Dedifferentiated amniotic fluid mesenchymal stem cell (primary cell): ENCODE results near the gene PTPRZ1.

Source experiments
- DNase-seq: peaks from one replicate; pipeline ENCODE4 v3.0.0-alpha.2; 2016; ENCODE audit errors: extremely low spot score

Gene PTPRZ1

DNA sequence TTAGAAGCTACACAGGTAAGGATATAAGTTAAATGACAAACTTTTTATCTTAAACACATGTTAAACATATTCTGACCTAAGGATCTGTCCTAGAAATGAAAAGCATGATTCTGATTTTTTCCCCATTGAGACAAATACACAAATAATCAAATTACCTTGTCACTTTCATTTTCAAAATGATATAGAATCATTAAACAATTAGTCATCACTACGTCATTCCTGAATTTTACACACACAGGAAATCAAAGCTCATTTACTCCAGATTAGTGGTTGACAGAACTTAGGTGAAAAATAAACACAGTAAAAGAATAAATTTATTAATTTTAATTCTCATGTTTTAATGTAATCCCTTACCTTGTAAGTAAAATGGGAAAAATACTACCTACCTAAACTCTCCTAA lies 182.1 kb downstream of the PTPRZ1 start:
- no peak for DNase-seq

DNA sequence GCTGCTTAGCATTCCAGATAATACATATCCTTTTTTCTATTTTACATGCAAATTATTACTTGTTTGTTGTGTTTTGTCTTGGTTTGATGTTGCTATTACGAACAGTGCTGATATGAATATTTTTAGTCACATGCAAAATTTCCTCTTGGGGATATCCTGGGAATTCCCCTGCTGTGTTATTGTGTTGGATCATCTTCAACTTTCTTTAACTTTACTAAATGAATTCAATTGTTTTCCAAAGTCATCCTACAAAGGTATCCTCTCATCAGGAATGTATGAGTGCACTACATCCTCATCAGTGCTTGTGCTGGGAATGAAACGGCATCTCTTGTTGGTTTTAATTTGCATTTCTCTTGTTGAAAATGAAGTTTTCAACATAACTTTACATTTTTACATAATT lies 184.0 kb downstream of the PTPRZ1 start:
- DNase-seq: no peak

DNA sequence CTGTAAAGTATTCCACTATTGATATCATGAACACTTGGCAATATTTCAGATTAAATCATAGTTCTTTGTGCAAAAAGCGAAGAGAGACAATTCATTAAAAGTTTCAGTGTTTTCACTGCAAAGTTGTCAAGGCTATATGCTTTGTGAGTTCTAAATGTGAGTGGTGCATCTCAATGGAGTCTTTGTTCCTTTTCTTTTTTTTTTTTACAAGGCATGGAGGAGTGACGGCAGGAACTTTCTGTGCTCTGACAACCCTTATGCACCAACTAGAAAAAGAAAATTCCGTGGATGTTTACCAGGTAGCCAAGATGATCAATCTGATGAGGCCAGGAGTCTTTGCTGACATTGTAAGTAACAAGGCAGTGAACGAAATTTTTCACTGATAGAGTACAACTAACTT lies 186.6 kb downstream of the PTPRZ1 start:
- no peak for DNase-seq

DNA sequence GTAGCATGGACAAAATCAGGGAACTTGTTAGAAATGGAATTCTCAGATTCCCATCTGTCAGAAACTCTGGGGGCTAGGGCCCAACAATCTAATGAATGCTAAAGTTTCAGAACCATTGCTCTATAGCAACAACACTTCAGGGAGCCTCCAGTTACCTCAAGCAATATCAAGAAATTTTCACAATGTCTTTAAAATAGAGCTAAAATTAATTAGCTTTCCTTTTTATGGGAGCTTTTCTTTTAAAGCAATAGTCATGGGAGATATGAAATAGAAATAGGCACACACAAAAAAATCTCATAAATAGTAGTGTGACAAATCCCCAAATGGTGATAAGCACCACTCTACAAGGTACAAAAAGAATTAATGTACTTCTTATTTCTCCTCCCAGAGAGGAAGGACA lies 190.2 kb downstream of the PTPRZ1 start:
- DNase-seq: no peak

DNA sequence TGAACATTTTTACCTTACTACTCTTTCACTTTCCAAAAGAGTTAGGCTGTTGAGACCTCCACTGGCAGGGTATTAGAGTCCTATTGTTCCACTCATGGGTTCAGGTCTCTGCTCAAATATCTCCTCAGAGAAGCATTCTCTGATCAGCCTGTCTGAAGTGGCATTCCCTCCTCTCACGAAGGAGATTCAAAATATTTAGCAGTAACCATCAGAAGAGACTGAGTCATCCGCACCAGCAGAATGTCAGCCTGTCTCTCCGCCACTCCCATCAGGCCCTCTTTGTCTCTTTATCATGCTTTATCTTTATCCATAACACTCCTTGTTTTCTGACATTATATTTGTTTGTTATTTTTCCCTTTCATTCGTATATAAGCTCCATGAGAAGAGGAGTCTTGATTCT lies 192.0 kb downstream of the PTPRZ1 start:
- no peak for DNase-seq

DNA sequence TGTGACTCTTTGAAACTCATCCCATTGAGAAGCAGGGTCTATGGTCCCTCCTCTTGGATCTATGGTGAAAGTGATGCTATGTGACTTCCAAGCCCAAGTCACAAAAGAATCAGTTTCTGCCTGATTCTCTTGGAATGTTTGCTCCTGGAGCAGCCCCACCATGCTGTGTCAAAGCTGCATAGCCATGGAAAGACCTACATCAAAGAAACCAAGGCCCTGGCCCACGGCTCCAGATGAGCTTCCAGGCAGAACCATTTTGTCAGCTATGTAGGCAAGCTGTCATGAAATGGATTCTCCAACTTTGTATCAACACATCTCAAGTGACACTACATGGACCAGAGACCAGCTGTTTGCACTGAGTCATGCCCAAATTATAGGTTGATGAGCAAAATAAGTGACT lies 194.1 kb downstream of the PTPRZ1 start:
- DNase-seq: no peak

DNA sequence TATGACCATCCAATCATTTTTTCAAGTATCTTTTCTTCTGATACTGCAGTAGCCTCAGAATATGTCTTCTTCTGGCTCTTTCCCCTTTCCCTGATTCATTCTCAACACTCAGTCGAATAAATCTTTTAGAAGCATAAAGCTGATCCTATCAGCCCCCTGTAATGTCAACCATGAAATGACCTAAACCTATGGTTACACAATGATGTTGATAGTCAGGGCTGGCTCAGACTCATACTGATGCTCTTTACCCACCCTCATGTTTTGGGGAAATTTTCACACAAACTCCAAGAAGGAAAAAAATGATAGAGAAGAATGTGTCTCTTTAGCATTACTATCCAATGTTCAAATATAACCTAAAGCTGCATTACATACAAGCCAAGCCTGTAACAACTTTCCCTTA lies 195.1 kb downstream of the PTPRZ1 start:
- DNase-seq: no peak

DNA sequence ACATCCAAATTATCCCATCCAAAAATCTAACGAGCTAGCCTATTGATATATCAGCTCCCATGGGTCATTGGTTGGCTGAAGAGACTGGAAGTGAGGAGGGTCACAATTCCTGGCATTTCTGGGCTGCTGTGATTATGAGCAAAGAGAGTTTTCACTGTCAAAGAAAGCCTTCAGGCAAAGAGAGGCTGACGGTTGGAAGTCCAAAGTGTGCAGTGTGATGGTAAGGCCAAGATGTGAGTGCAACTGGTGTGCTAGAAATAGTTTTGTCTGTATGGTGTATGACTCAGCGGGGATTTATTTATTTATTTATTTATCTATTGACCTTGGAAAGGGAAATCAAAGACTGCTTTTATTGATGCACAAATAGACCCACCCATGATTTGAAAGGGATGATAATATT lies 196.0 kb downstream of the PTPRZ1 start:
- DNase-seq: no peak

DNA sequence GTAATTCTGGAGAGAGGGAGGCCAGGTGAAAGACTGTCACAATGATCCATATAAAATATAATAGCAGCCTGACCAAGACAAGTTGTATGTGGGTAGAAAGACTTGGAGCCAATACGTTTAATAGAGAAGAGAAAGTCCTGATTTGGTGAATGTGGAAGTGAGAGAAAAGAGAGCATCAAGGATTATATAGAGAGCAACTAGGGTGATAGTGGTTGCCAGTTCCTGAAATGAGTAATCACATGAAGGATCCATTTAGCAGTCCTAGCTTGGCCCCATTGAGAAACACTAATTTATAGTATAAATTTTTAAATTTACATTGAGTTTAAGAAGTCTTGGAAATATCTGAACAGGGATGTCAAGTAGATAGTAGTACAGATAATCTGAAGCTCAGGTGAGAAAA lies 197.1 kb downstream of the PTPRZ1 start:
- DNase-seq: no peak

DNA sequence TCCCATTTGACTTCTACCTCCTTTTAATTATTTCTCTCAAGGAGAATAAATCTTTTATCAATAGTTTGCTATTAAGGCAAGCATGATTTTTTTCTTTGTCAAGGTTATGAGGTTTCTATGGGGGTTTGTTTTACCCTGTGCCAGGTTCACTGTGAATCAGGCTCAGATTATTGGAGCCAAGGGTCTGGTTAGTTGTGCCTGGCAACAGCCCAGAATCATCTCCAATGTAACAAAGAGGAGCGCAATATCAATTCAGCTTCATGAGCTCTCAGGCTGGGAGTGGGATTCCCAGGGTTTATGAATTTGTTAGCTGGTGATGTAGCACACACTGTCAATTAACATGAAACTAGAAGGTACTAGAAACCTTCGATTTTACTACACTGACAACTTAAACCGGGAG lies 197.9 kb downstream of the PTPRZ1 start:
- no peak for DNase-seq

DNA sequence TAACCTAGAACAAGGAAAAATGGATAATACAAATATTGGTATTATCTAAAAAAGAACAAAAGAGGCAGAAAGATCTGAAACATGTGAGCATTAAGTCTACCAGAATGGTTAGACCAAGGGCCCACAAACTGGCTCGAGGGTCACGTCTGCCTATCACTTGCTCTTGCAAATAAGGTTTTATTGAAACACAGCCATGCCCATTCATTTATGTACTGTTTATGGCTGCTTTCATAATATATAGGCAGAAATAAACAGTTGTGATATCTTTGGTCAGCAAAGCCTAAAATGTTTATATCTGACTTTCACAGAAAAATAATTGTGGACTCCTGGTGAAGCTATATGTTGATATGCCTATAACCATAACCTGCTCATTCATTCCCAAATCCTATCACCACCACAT lies 199.3 kb downstream of the PTPRZ1 start:
- DNase-seq: no peak

DNA sequence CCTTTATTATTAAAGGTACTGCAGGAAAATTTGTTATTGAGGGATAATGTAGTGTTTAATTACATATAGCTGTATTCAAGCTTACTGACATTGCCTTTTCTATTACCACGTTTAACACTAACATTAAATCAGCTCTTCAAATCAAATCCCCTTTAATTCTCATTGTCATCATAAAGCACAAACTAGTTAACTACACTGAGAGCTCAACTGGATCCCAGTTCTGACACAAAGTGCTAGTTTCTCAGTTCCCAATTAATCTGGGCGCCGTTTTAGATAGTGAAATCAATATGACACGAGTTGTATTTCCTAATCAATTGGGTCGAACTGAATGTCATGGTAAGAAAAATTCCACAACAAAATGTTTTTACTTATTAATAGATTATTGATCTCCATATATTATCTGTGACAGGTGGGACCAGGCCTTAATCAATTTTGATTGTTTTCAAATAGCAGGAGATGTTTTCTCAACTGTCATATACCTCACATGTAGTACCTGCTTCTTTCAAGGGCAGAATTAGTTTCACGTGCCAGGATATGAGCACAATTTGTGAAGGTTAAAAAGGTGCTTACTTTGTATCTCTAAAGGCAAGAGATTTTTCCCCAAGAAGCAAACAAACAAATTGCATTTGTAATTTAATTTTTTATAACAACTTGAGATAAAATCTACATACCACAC lies 200.1 kb downstream of the PTPRZ1 start:
- DNase-seq: no peak

DNA sequence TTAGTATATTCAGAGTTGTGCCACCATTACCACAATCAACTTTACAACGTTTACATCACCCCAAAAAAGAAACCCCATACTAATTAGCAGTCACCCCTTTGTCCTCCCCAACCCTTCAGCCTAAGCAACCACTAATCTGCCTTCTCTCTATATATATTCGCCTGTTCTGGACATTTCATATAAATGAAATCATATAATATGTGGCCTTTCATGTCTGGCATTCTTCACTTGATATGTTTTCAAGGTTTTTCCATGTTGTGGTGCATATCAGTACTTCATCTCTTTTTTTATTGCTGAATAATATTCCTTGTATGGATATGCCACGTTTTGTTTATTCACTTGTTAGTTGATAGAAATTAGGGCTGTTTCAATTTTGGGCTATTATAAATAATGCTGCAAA lies 200.7 kb downstream of the PTPRZ1 start:
- no peak for DNase-seq

DNA sequence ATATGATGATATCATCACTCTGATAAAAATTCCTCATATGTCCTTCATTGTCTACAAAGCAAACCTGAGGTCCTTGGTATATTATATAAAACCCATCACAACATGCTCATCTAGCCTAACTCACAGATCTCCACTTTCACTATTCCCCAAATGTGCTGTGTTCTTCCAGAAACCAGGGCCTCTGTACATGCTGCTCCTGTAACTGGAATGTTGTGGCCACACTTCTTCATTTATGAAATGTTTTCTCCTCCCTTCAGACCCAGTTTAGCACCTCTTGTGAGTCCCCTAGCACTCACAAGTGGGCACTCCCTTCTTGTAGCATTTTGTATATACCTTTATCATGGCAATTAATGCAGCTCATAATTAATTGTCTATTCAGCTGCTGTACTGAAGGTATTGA lies 209.2 kb downstream of the PTPRZ1 start:
- DNase-seq: no peak

DNA sequence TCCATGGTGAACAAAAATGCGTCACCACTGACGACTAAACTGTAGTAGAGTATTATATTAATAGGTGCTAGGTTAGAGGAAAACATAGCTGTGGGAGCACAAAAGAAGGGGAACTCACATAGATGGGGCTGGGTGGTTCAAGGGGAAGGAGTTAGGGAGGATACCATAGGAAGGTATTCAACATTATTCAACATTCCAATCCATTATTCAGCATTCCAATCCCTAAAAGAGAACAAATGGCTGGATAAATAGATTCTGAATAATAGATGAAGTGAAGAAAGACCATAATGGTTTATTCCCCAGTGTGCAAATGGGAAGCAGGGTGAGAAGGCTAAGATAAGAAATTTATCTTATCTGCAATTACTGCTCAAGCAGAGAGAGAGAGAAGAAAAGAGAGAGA lies 209.7 kb downstream of the PTPRZ1 start:
- DNase-seq: no peak

DNA sequence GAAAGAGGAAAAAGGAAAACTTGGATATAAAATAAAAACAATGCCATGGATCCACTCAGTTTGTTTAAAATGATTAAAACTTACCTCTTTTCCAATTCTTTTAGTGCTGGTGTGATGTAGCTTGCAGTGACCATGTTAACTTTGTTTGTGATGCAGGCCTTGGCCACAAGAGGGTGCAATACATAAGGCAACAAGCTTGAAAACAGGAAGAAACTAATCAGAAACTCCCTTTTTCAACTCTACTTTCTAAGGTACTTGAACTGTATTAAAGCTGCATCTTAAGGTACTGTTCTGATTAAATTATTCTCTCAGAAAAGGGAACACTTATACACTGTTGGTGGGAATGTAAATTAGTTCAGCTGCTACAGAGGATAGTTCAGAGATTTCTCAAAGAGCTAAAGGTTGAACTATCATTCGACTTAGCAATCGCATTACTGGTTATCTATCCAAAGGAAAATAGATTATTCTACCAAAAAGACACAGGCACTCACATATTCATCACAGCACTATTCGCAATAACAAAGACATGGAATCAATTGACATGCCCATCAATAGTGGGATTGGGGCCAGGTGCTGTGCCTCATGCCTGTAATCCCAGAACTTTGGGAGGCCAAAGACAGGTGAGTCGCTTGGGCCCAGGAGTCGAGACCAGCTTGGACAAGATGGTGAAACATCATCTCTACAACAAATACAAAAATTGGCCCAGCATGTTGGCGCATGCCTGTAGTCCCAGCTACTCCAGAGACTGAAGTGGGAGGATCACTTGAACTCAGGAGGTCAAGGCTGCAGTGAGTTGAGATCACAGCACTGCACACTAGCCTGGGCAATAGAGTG lies 220.2 kb downstream of the PTPRZ1 start:
- peak; percentile 78 for DNase-seq

DNA sequence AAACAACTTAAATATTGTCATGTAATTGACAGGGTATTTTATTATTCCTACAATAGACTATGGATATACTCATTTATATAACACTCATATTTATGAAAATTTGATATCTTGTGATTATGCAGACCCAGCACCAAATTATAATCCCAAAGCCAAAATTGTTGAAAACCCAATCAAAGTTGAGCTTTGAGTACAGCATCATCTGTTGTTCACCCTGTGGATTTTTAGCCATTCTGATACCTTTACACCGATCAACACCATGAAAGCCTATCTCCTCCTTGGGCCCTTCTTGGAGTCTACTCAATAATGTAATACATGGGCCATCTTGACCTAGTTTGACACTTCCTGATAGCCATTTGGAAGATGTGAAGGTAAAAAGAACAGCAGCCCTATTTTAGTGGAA lies 221.6 kb downstream of the PTPRZ1 start:
- DNase-seq: no peak

DNA sequence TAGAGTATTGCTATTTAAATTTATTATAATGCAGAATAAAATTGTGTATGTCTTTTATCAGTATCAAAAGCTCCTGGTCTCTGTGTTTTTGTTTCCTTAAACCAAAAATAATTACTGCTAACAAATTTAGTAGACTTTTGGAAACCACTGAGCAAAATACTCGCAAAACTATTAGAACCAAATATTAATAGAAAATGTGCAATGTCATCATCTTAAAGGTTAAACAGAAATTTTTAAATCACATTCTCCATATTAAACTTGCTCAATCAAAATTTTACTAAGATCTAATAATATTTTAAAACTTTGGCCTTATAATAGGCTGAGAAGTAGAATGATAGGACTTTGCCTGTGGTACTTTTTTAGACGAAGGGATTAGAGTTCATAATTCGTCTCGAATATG lies 222.7 kb downstream of the PTPRZ1 start:
- no peak for DNase-seq

DNA sequence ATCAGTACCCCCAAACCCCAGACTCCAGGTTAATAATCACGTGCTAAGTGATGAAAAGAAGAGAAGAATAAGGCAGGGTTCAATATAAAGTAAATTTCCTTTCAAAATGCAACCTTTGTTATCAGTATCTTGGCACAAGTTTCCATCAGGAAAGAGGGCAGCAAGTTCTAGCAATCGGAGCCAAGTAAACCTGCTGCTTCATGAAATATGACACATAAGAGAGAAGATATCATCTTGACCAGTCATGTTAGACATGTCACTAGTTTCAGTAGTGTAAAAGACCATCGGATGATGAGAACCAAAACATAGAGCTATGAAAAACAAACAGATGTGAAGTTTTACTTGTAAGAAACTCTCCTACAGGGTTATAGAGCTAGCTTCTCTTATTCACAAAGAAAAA lies 227.1 kb downstream of the PTPRZ1 start:
- DNase-seq: no peak

DNA sequence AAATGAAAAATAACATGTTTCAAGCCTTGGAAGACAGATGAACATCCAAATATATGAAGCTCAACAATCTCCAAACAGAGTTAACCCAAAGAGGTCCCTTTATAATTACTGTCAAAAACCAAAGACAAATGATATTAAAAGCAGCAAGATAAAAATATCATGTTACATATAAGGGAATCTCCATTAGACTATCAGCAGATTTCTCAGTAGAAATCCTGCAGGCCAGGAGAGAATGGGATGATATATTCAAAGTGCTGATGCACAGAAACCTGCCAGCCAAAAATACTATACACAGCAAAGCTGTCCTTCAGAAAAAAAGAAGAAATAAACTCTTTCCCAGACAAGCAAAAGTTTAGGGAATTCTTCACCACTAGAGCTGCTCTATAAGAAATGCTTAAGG lies 230.1 kb downstream of the PTPRZ1 start:
- DNase-seq: no peak
